Esophagus squamous epithelium (tissue), 4 donors: ENCODE data around the gene CTCF.

ENCODE experiments used
- CTCF ChIP-seq, 6 experiments: fragments of 450-650 bp in 4 of 6; fragments of 200-600 bp in 2 of 6; sonication (generic) in 2 of 6; IDR thresholded peaks; one replicate each; pipeline ENCODE4 v1.5.1; 2016 to 2019; ENCODE audit warnings: antibody characterized with exemption in 6 of 6, mild to moderate bottlenecking in 4 of 6, moderate library complexity in 4 of 6
- POLR2A ChIP-seq, 4 donors: fragments of 450-650 bp; IDR thresholded peaks; one replicate each; pipeline ENCODE4 v1.6.1; 2017; ENCODE audit warnings: antibody characterized with exemption in 4 of 4, mild to moderate bottlenecking in 4 of 4, moderate library complexity in 3 of 4

- TF ChIP-seq CTCF (IDR thresholded peaks at IDR 0.05) (no peak), POLR2A (IDR thresholded peaks at IDR 0.05) (no peak)
Observed at GRCh38 chr16:67648764-67649407, 86.6 kb downstream of the CTCF start.
